NCI-H345 treated with DMSO at 0.1 percent for 48 hours (cell line): Measurements from ENCODE around the gene LPP.

Source experiments
- DNase-seq: peaks from one replicate; lab custom pipeline; 2025; ENCODE audit not compliant: unreplicated experiment; lab: John Stamatoyannopoulos, UW

The LPP gene

GRCh38 chr3:188534633-188535032 is 380.7 kb downstream of the LPP start:
- no peak for DNase-seq

- DNase-seq: no peak
These were observed 383.6 kb downstream of the LPP start for GRCh38 chr3:188537606-188538005.

GRCh38 chr3:188539037-188539436 is 385.1 kb downstream of the LPP start:
- no peak for DNase-seq

GRCh38 chr3:188539631-188540194 is 385.8 kb downstream of the LPP start:
- no peak for DNase-seq

- peak; percentile 25 for DNase-seq
These were observed 388.2 kb downstream of the LPP start for GRCh38 chr3:188542196-188542595.

- DNase-seq: no peak
These were observed 390.1 kb downstream of the LPP start for GRCh38 chr3:188544012-188544411.

- no peak for DNase-seq
These were observed 393.1 kb downstream of the LPP start for GRCh38 chr3:188546835-188547670.

GRCh38 chr3:188553569-188553968 is 399.6 kb downstream of the LPP start:
- DNase-seq: no peak

GRCh38 chr3:188554404-188554803 is 400.4 kb downstream of the LPP start:
- no peak for DNase-seq

GRCh38 chr3:188557235-188557634 is 403.3 kb downstream of the LPP start:
- DNase-seq: no peak

GRCh38 chr3:188558343-188559071 is 404.6 kb downstream of the LPP start:
- DNase-seq: no peak

GRCh38 chr3:188559072-188559429 is 405.1 kb downstream of the LPP start:
- no peak for DNase-seq

- no peak for DNase-seq
These were observed 405.9 kb downstream of the LPP start for GRCh38 chr3:188559856-188560255.

- no peak for DNase-seq
These were observed 408.2 kb downstream of the LPP start for GRCh38 chr3:188562144-188562543.

GRCh38 chr3:188567478-188568195 is 413.7 kb downstream of the LPP start:
- no peak for DNase-seq

- DNase-seq: no peak
These were observed 414.8 kb downstream of the LPP start for GRCh38 chr3:188568736-188569135.

- DNase-seq: no peak
These were observed 417.7 kb downstream of the LPP start for GRCh38 chr3:188571531-188572095.

- no peak for DNase-seq
These were observed 419.5 kb downstream of the LPP start for GRCh38 chr3:188573291-188573940.

- no peak for DNase-seq
These were observed 420.0 kb downstream of the LPP start for GRCh38 chr3:188573956-188574355.

- no peak for DNase-seq
These were observed 420.9 kb downstream of the LPP start for GRCh38 chr3:188574885-188575284.

- no peak for DNase-seq
These were observed 421.5 kb downstream of the LPP start for GRCh38 chr3:188575501-188575900.
